ENCODE results near the gene STX5.

DNA sequence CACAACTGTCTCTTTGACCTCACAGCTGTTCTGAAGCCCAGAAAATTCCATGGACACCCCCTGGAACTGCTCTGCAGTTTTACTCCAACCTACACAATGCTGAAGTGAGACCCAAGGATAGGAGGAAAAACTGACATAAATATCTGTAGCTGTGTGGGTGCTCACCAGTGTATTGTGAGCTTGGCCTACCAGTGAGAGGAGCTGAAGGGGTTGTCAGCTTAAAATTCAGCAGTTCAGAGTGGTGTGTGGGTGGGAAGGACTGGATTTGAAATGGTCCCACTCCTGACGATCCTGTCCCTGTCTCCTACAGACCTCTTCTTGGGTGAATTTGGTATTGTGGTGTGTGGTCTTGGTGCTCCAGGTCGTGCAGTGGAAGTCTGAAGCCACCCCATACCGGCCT lies 42.3 kb downstream of the STX5 start:
- TF ChIP-seq, protein P1, sequence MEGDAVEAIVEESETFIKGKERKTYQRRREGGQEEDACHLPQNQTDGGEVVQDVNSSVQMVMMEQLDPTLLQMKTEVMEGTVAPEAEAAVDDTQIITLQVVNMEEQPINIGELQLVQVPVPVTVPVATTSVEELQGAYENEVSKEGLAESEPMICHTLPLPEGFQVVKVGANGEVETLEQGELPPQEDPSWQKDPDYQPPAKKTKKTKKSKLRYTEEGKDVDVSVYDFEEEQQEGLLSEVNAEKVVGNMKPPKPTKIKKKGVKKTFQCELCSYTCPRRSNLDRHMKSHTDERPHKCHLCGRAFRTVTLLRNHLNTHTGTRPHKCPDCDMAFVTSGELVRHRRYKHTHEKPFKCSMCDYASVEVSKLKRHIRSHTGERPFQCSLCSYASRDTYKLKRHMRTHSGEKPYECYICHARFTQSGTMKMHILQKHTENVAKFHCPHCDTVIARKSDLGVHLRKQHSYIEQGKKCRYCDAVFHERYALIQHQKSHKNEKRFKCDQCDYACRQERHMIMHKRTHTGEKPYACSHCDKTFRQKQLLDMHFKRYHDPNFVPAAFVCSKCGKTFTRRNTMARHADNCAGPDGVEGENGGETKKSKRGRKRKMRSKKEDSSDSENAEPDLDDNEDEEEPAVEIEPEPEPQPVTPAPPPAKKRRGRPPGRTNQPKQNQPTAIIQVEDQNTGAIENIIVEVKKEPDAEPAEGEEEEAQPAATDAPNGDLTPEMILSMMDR (IDR thresholded peaks at IDR 0.05 in 8 of 11, conservative IDR thresholded peaks at IDR 0.05 in 3 of 11), result no peak
- no peak for TF ChIP-seq POLR2AphosphoS5 (IDR thresholded peaks at IDR 0.05)
- TF ChIP-seq POLR2A (IDR thresholded peaks at IDR 0.05), result no peak
